Measurements from ENCODE around the gene CAPSL.
"Not testable (repeated sequence)": the region's sequence is repeated elsewhere in the genome, so short reads cannot be mapped to it uniquely, and the experiment has no call there.

CAPSL gene

DNA sequence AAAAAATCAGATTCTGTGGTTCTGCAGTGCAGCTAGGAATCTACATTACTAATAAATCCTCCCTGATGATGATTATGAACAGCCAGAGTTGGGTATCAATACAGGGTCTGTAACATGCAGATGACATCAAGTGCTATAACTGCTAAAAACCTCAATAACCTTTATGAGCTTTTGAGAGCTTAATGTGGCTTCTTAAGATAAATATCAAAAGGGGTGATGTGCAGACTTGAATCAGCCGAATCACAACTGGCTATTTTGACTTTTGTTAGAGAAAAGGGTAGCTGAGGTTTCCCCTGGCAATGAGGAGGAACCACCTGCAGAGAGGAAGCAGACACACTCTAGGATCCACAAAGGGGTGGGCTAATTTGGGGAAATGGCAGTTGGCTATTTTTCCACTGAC, 30.2 kb downstream of the CAPSL start:
- FAIRE-seq (no peak), DNase-seq (ENCODE audit: low spot score) (no peak)

DNA sequence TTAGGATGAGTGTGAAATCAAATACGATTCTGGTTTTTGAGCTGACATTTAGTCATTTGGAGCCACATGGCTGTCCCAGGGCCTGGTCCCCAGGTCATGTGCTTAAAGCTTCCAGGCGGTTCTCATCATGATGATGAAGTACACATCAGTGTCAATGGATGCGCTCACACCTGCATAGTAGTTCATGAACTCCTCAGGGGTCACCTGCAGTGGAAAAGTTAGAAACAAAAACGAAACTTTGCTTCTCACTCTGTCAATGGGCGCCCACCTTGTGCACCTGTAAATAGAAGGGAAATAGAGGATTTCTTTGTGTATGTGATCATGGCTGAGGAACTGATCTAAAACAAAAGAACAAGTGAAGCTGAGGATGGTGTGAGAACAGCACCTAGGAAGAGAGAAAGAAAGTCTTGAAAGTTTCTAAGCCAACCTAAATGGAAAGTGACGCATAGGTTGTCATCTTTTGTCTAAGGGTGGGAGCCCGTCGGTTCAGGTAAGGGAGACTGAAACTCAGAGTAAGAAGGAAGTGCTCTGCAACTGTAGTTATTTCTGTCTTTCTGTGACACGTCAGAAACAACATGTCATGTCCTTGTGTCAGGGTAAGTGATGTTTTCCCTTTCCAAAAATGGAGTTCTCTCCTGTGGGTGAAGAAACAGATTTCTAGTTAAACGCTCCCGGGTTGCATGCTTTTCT, 33.8 kb downstream of the CAPSL start:
- no peak for DNase-seq (ENCODE audit: low spot score)
- FAIRE-seq = no peak

DNA sequence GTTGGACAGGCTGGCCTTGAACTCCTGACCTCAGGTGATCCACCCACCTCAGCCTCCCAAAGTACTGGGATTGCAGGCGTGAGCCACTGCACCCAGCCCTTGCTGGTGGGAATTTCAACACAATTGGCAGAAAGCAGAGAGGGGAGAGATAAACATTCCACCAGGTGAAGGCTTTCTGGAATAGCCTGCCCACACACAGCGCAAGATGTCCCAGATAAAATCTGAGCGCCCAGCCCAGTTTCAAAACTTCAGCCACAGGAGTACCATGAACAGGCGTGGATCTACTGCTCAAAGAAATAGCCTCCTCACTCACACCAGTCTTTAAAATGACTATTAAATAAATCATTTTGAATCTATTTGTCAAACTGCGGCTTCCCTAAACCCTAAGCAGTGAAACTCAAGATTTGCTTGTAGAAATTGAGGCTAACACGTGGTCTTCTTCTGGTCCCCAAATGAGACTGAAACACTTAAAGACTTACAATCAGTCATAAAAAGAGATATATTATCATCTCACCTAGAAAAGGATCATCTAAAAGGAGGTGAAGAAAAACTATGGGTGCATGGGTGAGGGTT, 34.7 kb downstream of the CAPSL start:
- no peak for DNase-seq (ENCODE audit: low spot score)
- FAIRE-seq = no peak

DNA sequence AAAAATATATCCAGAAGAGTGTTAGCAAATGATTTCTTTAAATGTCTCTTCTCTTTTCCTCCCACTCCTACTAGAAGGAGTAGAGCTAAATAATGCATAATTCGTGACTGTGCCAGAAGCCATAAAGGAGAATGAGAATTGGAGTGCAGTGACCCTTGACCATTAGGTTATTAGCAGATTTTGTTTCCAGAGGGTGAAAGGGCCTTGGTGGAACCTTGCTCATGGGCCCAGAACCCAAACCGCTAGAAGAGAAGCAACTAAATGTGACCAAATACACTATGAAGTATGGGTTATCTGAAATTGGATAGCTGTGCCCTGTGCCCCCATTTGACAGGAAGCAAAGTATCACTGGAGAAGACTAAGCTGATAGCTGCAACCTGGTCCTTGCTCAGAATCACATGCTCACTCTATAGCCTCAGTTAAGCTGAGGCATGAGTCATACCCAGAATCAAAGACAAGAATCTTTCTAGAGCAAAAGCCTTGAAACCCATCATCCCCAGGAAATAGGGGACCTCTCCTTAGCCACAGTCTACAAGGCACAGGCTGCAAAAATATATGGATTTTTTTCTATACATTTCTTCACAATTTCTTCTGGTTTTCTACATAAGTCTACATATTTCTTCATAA, 36.3 kb downstream of the CAPSL start:
- peak; percentile 70 for DNase-seq (ENCODE audit: low spot score)
- peak; percentile 86 for FAIRE-seq

DNA sequence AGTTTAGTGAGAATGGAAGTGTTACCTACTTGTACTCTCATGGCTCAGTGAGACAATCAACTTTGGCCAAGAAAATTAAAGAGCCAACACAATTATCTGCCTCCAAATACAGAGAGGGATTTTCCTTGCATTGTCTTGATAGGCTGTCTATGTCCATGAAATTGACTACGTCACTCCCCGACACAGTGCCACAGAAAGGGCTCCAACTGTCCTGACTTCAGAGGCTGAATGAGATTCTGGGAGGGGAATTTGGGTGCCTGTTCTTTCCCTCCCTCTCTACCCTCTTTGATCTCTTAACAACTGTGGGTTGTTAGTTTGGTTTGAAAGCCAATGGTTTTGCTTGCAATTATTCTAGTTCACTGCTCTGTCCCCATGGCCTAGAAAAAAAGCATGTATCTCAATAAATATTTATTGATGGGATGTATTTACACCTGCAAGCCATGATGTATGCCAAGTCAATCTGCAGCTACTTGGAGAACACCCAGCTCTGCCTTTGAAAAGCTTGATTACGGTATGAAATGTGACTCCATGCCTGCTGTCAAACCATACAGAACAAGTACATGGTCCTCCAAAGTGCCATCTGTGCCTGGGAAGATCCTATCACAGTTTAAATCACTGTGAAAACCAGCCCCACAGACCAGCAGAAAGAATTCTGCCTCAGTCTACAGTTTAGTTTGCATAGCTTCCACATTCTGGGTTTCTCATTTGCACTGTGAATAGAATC, 37.3 kb downstream of the CAPSL start:
- FAIRE-seq = no peak
- no peak for DNase-seq (ENCODE audit: low spot score)

DNA sequence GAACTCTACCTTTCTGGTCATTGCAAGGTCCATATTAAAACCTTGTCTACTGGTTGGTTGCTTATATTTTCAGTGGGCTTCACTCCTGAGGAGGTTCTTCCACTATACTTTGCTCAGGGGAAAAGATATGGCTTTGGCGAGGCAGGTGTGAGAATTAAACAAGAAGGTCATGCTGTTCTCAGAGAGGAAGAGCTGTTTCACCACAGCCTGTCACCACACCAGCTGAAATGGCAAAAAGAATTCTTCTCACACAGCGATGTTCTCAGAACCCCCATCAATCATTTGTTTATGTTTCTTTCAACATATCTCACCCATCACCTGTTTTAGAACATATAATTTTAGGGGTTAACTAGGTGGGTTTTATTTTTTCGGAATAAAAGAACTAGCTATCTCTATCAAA, 38.6 kb downstream of the CAPSL start:
- FAIRE-seq = no peak
- no peak for DNase-seq (ENCODE audit: low spot score)

DNA sequence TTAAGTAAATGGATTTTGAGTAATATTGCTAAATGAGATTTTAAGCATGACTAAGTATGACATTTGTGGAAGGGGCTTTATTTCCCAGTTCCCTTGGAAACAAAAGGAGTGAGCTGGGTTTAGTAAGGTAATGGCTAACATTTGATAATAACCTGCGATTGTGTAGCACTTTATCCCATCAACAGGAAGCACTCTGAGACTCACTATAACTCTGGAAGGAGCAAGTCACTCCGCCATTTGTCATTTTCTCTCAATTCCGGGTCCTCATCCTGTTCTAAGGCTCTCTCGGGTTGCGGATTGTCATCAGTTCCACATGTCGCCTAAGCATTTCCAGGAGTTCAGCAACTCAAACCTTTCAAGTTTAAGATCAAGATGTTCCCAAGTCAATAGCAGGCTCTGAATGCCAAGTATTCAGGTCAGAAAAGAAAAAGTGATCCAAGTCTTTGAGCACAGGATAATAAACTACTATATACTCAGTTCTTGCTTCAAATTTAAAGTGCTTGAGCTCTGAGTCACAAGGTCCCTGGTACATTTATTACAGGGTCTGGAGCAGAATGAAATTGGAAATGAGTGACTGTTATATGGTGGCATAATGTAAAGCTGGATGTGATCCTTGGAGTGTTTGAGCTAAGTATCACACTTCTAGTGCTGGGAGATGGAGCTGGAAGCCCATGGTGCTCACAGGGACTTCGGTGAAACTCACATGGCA, 39.3 kb downstream of the CAPSL start:
- FAIRE-seq = no peak
- no peak for DNase-seq (ENCODE audit: low spot score)

DNA sequence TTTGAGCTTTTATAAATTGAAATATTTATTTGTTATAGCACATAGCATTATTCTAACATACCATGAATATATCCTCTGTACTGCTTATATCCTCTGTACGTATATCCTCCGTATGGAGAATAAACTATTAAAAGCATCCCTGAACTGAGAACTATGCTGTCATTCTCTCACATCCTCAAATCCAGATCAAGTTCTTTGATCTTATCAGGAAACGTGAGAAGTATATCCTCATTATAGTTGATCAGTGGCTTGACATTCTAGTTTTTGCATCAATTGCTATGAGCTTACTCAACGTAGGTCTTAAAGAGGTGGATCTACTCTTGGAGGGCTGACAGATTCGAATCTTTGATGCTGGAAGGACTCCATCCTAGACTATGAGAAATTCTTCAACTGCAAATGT, 44.3 kb downstream of the CAPSL start:
- DNase-seq (ENCODE audit: low spot score) (no peak), FAIRE-seq (no peak)

DNA sequence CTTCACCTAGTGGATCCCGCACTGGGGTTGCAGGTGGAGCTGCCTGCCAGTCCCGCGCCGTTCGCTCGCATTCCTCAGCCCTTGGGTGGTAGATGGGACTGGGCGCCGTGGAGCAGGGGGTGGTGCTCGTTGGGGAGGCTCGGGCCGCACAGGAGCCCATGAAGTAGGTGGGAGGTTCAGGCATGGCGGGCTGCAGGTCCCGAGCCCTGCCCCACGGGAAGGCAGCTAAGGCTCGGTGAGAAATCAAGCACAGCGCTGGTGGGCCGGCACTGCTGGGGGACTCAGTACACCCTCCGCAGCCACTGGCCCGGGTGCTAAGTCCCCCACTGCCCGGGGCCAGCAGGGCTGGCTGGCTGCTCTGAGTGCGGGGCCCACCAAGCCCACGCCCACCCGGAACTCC, 45.6 kb downstream of the CAPSL start:
- DNase-seq (ENCODE audit: low spot score); FAIRE-seq: not testable (repeated sequence)

DNA sequence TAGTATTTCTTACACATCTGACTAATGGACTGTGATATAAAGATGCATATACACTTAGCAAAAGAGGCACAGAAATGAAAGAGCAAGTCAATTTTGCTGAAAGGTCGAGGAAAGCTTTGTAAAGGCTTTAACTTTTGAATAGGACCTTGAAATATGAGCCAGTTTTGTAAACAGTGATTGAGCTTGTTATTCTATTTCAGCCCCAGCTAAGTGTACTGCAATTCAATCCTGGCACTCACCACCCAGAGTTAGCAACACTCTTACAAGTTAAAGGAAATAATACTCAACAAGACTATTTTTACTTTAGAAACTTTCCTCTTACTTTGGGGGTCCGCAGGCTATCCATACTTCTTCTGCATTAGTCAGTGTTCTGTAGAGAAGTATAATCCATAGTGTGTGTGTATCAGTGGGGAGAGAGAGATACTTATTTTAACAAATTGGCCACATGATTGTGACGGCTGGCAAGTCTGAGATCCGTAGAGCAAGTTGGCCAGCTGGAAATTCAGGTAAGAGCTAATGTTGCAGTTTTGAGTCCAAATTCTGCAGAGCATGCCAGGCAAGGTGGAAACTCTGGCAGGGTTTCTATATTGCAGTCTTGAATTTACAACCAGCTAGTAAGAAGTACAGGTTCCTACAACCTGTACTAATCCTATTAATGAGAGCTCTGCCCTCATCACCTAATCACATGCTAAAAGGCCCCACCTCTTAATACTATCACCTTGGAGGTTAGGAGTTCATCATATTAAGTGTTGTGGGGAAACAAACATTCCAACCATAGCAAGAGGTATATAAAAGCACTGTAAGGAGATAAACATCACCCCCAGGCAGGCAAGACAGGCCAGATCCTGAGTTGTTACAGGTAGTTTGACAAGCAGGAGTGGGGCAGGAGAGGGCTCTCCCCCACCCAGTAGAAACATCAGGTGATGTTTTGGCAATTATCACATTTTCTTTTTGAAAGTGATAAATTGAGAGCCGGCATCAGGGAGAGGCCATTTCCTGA, 48.1 kb downstream of the CAPSL start:
- DNase-seq (ENCODE audit: low spot score) (no peak), FAIRE-seq (no peak)

DNA sequence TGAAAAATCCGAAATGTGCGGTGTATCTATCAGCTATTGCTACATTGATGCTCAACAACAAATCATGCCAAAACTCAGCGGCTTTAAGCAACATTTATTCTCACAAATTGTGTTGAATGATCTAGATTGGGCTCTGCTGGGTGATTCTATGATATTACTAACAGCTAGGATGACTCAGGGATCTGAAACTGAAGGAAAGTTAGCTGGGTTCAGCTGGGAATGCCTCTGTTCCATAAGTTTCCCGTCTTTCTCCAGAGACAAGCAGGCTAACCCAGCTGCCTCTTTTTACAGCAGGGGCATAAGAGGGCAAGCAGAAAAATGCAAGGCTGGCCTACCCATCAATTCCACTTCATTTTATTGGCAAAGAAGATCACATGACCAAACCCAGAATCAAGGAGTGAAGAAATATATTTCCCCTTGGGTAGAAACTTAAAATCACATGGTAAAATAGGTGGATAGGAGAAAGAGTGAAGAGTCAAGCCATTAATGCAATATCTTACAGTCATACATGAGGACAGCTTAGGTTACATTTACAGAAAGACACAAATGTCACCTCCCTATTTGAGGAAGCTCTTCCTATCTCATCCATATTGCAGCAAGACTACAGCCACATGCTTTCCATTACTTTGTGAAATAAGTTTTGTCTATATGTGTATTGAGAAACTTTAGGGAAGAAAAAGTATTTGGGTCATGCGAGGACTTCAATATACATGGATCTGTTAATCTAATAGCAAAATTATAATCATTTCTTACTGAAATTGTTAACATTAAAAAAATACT, 50.9 kb downstream of the CAPSL start:
- DNase-seq (ENCODE audit: low spot score) (no peak), FAIRE-seq (no peak)

DNA sequence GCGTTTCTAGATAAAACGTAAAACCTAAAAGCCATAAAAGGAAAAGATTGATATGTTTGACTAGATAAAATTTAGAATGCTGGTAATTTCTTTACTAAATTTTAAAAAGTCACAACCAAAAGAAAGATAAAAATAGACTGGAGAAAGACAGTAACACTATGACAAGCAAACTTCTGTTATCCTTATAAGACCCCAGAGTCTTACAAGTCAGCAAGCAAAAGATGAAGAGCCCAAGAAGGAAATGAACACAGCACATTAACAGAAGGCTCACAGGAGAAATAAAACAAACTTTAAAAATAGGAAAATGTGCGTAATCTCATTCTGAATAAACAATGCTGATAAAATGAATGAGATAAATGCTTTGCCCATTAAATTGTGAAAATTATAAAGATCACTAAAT, 52.0 kb downstream of the CAPSL start:
- FAIRE-seq (no peak), DNase-seq (ENCODE audit: low spot score) (no peak)

DNA sequence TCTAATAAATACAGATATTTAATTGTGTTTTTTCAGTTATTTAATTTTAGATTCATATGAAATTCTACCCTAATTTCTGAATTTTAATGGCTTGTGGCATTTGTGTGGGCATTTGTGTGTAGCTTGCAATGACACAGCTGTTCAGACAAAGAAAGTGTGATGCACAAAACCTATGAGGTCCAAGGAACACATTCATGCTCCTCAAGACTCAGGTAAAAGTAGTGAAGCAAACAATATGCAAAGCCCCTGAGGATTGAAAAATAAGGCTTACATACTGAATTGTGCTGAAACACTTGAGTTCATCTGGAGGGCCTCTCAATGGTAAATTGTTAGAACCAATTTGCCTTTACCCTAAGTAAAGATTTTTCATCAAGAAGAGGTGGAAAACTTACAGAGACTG, 53.6 kb downstream of the CAPSL start:
- DNase-seq (ENCODE audit: low spot score) = no peak
- FAIRE-seq = no peak

DNA sequence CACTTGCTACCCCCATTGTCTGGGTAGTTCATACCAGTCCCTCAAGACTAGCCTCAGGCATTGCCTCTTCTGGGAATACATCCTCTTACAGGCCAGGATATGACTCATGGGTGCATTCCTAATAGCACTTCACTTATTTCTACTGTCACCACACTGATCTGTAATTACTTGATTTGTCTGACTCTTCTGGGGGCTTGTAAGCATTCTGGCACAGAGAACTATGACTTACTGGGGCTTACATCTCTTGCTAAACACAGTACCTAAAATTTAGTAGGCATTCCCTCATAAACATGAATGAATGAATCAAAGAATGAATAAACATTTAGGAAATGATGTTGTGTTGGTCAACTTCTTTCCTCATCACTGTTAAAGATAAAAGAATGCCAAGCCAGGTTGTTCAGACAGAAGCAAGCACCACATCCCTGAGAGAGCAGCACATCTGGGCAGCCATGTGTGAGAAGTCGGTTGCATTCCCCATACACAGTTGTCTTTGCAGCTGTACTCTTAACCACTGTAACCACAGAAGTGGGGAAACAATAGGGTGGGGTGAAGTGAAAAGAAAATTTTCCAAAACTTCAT, 54.1 kb downstream of the CAPSL start:
- FAIRE-seq (peak; percentile 96), DNase-seq (ENCODE audit: low spot score) (peak; percentile 94)

DNA sequence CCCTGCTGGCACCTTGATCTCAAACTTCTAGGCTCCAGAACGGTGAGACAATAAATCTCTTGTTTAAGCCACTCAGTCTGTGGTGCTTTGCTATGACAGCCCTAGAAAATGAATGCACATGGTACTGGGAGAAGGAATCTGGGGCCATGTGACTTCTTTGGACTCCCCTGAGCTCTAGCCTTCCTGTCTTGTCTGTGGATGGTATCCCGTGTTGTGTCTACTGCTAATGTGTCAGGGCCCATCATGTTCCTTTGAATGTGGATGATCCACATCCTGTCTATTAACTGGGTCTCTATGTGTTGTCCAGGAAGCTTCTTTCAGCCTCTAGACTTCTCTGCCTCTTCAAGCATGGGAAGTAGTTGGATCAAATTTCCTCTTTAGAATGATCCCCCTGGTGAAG, 56.7 kb downstream of the CAPSL start:
- FAIRE-seq (no peak), DNase-seq (ENCODE audit: low spot score) (no peak)

DNA sequence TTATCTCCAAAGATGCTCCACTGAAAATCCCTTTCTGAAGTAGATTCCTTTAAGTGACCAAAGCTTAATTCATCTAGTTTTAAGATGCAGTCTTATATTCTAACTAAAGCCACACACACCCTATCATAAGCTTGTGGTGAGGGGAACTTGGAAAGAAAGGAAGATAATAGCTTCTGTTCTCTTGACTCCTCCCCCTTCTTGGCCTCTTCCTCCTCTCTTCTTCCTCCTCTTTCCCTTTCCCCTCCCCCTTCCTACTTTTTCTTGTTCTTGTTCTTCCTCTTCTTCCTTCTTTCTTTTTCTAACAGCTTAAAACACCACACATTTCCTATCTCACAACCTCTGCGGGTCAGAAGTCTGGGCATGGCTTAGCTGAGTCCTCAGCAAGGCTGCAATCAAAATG, 58.3 kb downstream of the CAPSL start:
- FAIRE-seq (no peak), DNase-seq (ENCODE audit: low spot score) (no peak)

DNA sequence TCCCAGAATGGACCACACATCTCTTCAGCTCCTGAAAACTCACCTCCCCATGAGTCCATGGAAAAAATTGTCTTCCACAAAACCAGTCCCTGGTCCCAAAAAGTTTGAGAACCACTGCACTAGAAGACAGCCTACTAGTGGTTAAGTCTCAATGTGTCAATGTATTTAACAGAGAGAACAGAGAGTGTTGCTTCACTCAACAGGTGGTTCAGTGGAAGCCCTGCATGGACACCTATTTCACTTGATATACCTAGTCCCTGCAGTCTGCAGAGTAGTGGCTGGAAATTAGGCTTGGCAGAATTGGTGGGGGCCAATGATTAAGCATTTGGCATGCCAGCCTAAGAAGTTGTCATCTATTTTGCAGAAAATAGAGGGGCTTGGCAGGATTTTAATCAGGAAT, 58.8 kb downstream of the CAPSL start:
- no peak for DNase-seq (ENCODE audit: low spot score)
- FAIRE-seq = no peak

DNA sequence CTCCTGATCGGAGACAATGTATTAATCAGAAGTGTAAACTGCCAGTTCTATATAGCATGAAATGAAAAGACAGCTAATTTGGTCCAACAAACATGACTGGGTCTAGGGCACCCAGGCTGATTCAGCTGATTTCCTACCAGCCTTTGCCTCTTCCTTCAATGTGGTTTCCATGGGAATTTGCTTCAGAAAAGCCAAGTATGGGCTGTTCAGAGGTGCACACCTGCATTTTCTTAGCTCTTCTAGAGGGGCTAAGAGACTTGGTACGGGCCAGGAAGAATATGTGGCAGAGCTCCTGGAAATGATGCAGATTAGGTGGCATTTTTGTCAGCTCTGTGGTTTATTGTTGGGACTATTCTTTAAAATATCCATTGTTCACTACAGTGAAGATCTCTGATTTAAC, 59.3 kb downstream of the CAPSL start:
- FAIRE-seq = no peak
- no peak for DNase-seq (ENCODE audit: low spot score)

DNA sequence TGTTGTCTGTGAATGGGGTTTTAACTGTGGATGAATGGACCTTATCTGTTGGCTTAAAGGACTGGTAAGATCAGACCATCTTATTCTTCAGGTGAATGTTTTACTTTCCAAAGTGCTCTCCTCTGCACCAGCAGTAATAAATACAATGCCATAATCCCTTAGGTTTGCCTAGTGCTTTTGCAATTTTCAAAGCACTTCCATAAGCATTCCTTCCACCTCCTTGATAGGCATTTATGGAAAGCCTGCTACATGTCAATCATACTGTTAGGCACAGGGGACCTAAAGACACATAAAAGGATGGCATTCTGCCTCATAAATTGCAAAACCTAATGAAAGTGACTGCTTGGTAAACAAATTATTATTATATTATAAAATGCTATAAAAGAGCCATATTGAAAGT, 60.3 kb downstream of the CAPSL start:
- DNase-seq (ENCODE audit: low spot score) (no peak), FAIRE-seq (no peak)
